CD4-positive, alpha-beta T cell treated with Interleukin-4 for 1 hour (primary cell): ENCODE data around the gene ARHGEF19.
"Not testable (repeated sequence)": the region's sequence is repeated elsewhere in the genome, so short reads cannot be mapped to it uniquely, and the experiment has no call there.

Experiments
- DNase-seq, 2 donors: peaks; one replicate each; pipeline ENCODE4 v3.0.0-alpha.2; 2020 to 2022

Gene ARHGEF19

DNA sequence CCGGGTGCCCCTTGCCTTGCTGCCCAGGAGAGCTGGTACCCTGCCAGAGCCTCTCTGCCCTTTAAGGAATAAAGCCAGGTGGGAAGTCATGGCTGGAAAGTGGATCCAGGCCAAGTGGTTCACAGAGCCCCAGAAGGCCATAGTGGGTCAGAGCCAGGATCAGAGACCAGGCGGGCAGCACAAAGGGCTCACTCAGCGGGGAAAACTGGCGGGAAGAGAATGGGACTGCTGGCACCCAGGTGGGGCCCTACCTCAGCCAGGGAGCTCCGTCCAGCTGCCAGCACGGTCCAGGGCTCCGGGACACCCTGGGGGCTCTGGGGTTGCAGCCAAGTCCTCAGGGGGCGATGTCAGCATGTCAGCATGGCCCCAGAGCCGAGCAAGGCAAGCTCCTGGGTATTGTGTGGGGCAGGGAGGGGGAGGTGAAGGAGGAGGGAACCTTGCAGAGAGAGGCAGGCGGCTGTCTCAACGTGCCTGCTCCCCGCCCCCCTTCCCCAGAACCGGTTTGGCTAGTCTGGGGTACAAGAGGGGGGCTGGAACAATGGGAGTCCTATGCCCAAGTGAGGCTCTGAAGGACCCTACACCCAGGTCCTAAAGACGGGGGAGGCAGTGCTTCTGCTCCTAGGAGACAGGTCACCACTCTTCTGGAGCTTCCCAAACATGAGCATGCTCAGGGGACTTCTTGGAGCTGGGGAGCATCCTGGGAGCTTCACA lies at the start of gene ARHGEF19:
Gene ARHGEF19, minus strand, starts transcription at position 402 of the 711 bp plus-strand sequence. CDS start 3,598 bp downstream, outside the sequence.
- no peak for DNase-seq

DNA sequence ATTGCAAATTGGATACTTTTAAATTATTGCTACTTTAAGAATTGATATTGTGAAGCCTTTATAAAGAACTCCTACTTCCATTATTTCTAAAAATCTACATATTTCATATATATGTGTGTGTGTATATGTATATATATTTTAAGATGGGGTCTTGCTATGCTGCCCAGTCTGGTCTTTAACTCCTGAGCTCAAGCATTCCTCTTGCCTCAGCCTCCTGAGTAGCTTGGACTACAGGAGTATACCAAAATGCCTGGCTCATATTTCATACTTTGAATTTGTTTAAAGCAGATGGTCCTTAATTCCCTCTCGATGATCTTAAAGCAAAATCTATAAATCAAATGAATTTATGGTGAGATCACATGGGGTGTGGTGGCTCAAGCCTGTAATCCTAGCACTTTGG lies 49.6 kb upstream of the ARHGEF19 start:
- DNase-seq = no peak

DNA sequence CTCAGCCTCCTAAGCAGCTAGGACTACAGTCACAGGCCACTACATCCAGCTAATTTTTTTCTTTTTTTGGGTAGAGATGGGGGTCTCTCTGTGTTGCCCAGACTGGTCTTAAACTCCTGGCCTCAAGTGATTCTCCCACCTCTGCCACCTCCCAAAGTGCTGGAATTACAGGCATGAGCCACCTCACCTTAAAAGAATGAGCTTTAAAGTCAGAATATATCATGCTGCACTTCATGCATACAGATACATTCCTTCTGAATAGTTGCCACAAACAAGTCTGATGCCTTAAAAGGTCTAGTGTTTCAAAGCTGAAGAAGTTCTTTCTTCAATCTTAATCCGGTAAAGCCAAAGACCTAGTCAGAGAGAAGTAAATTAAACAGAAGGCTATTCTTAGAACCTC lies 48.4 kb upstream of the ARHGEF19 start:
- DNase-seq = no peak

DNA sequence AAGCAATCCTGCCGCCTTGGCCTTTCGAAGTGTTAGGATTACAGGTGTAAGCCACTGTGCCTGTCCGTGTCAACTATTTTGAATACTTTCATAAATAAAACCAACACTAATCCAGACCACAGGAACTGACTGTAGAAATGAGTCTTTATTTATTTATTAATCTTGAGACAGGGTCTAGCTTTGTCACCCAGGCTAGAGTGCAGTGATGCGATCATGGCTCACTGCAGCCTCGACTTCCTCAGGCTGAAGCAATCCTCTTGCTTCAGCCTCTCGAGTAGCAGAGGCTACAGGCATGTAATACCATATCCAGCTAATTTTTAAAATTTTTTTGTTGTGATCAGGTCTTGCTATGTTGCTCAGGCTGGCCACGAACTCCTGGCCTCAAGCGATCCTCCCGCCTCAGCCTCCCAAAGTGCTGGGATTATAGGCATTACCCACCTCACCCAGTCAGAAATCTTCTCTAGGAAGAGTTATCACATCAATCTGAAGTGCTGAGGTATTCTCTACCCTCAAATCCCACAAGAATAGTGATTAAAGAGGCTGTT lies 46.2 kb upstream of the ARHGEF19 start:
- DNase-seq = no peak

DNA sequence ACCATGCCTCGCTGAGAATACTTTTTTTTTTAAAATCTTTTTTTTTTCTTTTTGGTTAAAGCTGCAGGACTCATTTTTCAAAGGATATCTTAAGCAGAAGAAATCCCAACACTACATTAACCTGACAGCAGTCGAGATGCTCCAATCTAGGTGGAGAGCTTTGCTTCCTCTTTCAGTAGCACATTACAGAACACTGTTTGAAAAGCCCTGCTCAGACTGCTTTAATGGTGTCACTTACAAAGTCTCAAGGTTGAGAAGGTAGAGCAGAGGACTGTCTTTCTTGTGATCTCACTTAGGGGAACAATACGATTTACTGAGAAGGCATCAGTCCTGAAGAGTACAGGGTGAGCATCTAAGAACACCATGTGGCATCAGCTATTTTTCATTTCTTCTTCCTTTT lies 45.5 kb upstream of the ARHGEF19 start:
- no peak for DNase-seq

DNA sequence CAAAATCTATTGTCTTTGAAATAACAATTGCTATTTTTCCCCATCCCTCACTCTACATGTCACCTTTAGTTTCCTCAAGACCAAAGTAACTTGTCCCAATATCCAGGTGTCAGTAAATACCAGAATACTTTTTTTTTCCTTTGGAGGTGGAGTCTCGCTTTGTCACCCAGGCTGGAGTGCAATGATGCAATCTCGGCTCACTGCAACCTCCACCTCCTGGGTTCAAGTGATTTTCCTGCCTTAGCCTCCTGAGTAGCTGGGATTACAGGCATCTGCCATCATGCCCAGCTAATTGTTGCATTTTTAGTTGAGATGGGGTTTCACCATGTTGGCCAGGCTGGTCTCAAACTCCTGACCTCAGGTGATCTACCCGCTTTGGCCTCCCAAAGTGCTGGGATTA lies 45.1 kb upstream of the ARHGEF19 start:
- DNase-seq = not testable (repeated sequence)

DNA sequence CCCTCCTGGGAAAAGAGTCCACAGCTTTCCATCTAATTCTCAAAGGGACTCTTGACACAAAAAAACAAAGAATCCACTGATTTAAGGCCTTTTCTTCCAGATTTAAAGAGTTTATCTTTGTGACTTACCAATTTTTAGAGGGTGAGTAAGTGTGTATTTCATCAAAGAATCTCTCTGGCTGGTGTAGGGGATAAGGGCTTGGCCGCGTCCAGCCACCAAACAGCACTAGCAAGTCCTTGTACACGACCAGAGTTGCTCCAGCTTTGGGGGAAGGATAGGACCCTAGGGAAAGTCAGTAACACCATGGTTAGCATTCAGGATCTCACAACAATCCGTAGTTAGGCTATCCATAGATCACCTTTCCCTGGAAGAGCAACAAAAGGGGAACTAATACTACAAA lies 44.0 kb upstream of the ARHGEF19 start:
- DNase-seq = no peak

DNA sequence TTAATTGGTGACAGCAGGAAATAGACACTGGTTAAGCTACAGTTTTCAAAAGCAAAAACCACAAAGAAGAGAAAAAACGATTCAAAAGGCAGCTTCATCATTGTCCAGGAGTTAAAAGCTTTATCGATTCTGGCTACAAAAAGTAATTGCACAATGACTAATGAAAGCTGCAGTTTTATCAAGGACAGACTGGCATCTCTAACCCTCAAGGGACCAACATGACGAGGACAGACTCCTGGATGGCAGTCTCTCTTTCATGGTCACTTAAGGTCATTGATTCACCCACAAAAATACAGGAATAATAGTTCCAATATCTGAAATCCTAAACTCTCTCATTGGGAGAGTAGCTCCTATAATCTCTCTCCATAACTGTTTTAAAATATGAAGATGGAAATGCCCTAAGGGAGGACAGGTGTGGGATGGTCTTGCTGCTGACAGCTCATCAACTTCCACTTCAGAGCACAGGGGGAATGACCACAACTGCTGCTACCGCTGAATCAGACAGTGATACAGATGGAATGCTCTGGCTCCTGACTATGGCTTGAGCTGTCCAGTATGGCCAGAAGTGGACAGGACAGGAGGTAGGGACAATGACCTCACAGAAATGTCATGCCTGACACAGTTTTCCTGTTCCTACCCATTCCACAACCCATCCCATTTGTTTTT lies 41.9 kb upstream of the ARHGEF19 start:
- DNase-seq = no peak

DNA sequence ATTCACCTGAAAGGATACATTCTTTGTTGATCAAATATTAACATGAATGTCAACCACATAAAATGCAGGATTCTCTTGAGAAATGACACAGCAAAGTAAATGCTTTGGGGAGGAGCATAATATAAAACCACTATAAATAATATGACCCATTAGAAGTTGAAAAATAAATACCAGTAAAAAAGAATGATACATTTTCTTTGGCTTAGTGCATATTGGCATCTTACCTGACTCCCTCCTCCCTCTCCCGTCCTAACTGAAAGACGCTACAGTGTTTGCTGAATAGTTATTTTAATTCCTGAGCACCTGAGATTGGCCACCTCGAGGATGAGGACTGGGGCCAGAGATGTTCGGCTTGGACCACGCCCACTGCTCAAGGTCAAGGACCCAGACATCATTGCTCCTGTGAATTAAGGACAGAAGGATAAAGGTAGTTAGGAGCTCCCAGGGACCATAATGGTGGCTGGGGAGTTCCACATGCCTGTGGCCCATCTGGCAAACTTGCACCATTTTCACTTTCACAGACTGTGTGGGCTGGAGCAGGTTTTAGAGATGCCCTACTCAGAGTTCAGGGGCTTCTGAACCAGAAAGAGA lies 41.0 kb upstream of the ARHGEF19 start:
- no peak for DNase-seq

DNA sequence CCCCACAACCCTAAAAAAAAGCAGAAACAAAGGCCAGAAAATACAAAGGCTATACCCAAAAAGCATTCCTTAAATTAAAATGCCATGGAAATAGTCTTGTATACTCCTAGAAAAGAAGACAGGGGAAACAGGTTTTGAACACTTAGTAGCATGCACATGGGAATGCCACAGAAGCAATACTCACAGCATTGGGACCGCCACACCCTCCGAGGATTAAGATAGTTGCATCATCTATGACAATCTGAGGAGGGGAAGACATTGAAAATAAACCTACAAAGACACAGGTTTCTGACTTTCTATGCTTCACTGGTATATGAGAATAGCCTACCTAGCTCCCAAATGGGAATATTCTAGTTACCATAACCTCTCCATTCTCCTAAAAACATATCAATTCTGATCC lies 40.5 kb upstream of the ARHGEF19 start:
- DNase-seq = no peak

DNA sequence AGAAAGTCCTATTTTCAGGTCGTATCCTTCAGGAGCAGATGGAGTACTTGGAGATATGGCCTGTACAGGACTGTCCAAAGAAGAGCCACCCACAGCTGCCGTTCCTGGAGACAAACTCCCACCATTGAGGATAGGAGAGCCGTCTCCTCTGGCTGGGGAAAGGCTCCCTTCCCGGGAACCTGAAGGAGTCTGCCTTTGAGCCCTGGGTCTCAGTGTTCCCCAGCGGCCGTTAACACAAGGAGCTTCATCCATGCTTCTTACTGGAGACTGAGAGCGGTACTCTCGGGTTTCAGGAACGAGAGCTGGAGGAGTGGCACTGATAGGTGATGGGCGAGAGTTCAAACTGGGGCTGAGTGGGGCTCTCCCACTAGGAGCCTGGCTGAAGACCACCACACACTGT lies 38.9 kb upstream of the ARHGEF19 start:
- no peak for DNase-seq

DNA sequence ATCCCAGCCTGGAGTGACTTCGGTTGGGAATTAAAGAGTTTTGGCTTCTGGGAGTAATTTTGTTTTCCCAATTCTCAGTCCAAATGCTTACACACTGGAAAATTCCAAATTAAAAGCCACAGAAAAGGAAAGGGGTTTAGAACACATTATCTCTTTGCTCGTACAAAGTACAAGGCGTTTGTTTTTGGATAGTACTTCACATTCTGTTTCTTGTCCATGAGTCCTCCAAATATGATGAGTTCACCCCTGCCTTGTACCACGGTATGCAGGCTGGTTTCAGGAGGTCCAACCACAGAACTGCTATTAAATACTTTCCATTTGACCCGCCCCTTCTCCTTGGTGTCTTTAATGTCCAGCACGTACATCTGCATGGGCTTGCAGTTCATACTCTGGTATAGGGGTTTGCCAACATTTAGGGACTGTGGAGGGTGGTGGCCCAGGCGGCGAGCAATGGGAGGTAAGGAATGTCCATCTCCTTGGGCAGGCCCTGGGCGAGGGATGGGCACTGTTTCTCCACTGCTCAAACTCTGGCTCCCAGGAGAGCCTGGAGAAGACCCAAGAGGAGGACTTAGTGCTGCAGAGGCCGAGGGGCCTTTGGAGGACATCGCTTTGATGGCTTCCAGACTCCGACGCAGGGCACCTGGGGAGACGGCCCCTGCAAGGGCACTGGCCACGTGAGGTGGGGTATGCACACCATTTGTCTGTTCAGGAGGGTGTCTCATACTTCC lies 38.2 kb upstream of the ARHGEF19 start:
- no peak for DNase-seq

DNA sequence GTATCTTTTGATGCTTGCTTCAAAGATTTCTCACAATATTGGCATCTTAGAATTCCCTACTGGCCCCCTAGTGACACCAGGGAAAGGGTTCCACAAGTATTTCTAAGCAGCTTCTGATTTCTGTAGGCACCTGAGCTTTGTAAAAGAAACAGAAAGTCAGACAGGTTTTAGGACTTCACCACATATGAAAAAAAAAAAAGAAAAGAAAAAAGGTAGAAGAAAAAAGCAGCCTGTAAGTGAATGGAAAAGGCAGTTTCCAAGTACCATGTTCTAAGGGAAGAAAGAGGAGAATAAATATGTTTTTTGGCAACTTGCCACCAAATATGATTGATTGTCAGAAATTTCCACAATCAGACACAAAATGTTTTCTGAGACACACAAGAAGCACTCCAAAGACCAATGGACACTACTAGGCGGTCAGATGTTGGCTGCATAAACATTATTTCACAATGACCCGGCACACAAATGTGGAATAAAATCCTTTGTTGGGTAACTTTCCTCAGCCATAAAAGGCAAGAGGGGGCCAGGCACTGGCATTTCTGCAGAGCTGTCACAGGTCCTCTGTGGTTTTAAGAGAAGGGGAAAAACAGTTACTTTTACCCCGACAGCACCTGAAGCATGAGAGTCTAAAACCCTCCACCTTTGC lies 37.3 kb upstream of the ARHGEF19 start:
- no peak for DNase-seq

DNA sequence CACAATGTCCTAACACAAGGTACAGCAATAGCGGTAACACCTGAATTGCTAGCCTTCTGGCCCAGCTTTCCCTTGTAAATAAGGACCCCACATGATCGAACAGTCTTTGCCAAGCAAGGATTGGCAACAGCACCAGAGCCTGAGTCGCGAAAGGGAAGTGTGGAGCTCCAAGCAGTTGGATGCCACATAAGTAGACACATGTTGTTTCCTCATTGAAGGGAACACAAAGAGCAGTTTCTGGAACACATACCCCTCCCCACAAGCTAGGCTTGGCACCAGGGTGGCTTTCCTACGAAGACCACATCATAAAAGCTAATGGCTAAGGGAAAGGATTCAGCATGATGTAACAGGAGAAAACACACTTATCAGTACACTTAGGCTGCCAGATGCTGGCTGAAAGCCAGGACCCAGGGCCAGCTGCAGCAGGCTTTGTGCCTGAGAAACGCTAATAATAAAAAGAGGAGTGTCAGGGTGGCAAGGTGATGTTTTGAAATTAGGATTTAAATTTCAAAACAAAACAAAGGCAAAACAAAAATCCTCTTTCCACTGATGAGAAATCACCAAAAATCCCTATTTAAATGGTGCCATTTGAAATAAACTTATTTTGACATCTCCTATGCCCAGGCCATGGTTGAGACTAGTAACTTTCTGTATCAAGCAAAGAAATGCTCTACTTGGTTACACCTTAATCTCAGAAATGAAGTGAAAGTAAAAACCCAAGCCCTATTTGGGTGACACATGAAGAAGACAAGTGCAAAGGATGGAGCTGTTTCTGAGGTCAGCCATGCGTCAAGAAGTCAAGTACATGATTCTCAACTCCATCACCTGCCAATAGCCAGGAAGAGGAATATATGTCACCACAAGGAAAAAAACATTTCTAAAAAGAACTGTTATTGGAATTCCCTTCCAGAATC lies 36.4 kb upstream of the ARHGEF19 start:
- no peak for DNase-seq

DNA sequence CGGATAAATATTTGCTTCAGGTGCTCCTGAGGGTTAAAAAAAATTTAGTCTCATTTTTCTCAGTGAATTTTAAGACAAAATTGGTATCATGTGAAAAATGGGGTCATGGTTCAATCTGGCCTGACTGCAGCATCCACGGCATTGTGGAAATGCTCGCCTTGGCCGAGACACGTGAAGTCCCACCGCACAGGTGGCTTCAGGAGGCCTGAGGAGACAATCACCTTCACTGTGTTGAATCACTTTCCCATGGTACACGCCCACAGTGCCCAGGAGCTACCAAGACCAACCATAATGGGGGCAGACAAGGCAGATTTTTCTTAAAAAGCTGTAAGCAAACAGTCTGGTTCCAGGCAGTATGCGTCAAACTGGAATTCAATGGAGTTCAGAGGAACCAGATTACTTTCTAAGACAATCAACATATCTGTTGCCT lies 35.6 kb upstream of the ARHGEF19 start:
- DNase-seq = no peak

DNA sequence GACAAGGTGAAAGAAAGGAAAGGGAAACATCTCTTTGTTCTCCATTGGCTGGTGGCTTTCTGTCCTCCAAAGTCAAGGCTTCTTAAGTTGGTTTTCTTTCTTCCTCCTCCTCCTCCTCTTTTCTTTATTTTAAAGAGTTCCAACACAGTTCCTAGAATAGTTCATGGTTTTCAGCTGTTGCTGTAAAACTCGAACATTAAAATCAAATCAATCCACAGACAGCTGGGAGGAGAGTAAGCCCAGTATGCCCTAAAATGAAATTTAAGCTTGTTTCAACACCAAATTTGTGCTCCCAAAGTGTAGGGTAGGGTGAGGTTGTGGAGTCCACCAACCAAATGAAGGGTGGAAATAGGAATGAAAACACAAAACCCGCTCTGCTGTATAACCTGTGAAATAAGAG lies 35.0 kb upstream of the ARHGEF19 start:
- DNase-seq = no peak

DNA sequence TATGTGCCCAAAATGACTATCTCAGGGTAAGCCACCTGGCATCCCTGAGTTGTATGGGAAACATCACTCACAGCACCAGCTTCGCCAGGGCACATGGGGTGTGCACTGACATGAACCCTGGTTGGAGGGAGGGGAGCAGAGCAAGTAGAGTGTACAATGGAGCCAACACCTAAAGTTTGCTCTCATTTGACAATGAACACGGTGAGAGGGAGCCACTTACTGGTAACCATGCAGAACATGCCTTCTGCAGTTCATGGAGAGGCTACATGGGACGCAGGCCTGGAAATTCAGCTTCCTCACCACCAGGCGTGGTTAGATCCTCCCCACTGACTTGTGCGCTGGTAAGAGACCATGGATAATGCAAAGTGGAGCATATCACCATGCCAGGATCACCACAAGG lies 34.5 kb upstream of the ARHGEF19 start:
- DNase-seq = no peak

DNA sequence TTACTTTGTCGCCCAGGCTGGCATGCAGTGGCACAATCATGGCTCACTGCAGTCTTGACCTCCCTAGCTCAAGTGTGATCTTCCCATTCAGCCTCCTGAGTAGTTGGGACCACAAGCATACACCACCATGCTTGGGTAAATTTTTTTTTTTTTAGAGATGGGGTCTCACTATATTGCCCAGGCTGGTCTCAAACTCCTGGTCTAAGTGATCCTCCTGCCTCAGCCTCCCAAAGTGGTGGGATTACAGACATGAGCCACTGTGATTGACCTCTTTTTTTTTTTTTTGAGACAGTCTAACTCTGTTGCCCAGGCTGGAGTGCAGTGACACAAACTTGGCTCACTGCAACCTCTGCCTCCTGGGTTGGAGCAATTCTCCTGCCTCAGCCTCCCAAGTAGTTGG lies 33.8 kb upstream of the ARHGEF19 start:
- DNase-seq = not testable (repeated sequence)

DNA sequence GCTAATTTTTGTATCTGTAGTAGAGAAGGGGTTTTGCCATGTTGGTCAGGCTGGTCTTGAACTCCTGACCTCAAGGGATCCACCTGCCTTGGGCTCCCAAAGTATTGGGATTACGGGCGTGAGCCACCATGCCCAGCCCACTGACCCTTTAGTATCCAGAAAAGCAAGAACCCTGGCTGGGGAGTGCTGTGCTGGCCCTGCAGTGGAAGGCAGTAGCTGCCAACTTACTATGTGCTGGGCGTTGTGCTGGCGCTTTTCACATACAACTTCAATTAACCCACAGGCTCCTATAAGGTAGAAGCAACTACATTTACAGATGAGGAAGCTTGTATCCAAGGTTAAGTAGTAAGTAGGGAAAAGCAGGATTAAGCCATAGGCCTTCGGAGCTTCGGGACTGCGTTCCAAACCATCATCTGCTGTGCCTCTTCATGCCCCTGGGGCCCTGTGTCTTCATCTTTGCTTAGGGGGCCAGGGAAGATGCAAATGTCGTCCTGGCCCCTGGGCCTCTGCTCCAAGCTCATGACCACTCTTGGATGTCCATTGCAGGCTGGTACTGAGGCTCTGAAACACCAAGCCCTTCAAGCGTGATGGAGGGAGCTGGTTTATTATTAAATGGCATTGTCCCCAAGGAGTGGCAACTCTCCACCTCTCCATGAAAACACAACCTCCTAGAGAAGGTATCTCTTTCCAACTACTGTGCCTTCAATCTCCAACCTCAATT lies 33.2 kb upstream of the ARHGEF19 start:
- DNase-seq = no peak

DNA sequence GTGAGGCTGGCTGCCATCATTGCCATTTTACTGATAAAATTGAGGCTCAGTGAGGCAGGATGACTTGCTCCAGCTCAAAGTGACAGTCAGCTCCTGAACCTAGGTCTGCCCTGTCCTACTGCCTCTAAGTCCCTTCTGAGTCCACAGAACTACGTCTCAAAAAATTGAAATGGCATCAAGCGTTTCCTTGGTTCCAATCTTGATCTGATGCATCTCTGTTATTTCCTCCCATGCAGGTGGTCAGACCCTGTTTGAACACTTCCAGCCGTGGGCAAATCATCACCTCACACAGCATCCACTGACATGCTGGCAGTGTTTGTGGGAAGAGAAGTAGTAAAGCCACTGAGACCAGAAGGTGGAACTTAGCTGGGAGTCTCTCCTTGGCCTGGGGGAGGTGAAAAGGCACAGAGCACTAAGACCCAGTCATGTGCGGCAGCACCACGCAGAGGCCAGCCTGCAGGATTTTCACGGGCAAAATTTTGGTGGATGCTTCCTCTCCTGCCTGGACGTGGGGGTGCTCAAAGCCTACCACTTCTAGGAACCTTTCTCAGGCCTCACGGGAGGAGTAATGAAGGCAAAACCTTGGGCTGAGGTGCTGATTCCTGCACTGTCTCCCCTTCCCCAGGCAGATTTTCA lies 32.3 kb upstream of the ARHGEF19 start:
- no peak for DNase-seq
